Measurements from ENCODE around the gene OR6C4.
"Not testable (repeated sequence)": the region's sequence is repeated elsewhere in the genome, so short reads cannot be mapped to it uniquely, and the experiment has no call there.

OR6C4 gene

GRCh38 chr12:55549302-55549701, at the start of gene OR6C4:
Gene OR6C4 (plus strand): TSS chr12:55549602. CDS start chr12:55551227, 1,625 bp downstream.
- DNase-seq (ENCODE audit: low spot score), result no peak

GRCh38 chr12:55499810-55500252, 49.6 kb upstream of the OR6C4 start:
- no peak for DNase-seq (ENCODE audit: low spot score)

GRCh38 chr12:55501601-55502000, 47.8 kb upstream of the OR6C4 start:
- DNase-seq (ENCODE audit: low spot score), result no peak

- DNase-seq (ENCODE audit: low spot score), result no peak
These were observed 33.7 kb upstream of the OR6C4 start for GRCh38 chr12:55515696-55516095.

GRCh38 chr12:55516391-55516790, 33.0 kb upstream of the OR6C4 start:
- DNase-seq (ENCODE audit: low spot score), result no peak

- DNase-seq (ENCODE audit: low spot score), result not testable (repeated sequence)
These were observed 1.2 kb upstream of the OR6C4 start for GRCh38 chr12:55548235-55548634.

GRCh38 chr12:55548756-55549155, 646 bp upstream of the OR6C4 start:
- DNase-seq (ENCODE audit: low spot score), result no peak

- DNase-seq (ENCODE audit: low spot score), result no peak
These were observed 4.9 kb downstream of the OR6C4 start for GRCh38 chr12:55554296-55554695.

GRCh38 chr12:55570060-55570459, 20.7 kb downstream of the OR6C4 start:
- DNase-seq (ENCODE audit: low spot score), result not testable (repeated sequence)

- DNase-seq (ENCODE audit: low spot score), result not testable (repeated sequence)
These were observed 21.3 kb downstream of the OR6C4 start for GRCh38 chr12:55570689-55571088.

- no peak for DNase-seq (ENCODE audit: low spot score)
These were observed 22.8 kb downstream of the OR6C4 start, which contains the start of gene OR2AP1 for GRCh38 chr12:55572168-55572567. Gene OR2AP1 (plus strand): TSS chr12:55572468. CDS start chr12:55574415, 1,947 bp downstream.

- no peak for DNase-seq (ENCODE audit: low spot score)
These were observed 32.7 kb downstream of the OR6C4 start for GRCh38 chr12:55582066-55582465.

GRCh38 chr12:55585817-55586216, 36.4 kb downstream of the OR6C4 start:
- no peak for DNase-seq (ENCODE audit: low spot score)

GRCh38 chr12:55590152-55590551, 40.8 kb downstream of the OR6C4 start:
- not testable (repeated sequence) for DNase-seq (ENCODE audit: low spot score)

All from LoVo (cell line).